Caco-2 (cell line): ENCODE results near the gene ABLIM2. TPM values are rescaled to one million over a fixed set of nuclear protein-coding genes. Genes with fewer than 3 reads are reported as not detected.

Experiments used
- BruUV-seq: library from RNA; stranded (reverse); fragments of 400-500 nt; replicated peaks from 2 replicates; lab custom pipeline; 2021; lab: Mats Ljungman, UMichigan
- CTCF ChIA-PET: fragments of 300-600 bp; sonication (Branson Sonifier 250); formaldehyde crosslinking; loops from one replicate; lab custom pipeline; 2022; ENCODE audit warnings: antibody characterized with exemption; lab: Charles Lee
- POLR2A ChIA-PET: fragments of 300-600 bp; sonication (Branson Sonifier 250); formaldehyde crosslinking; loops from one replicate; lab custom pipeline; 2022; ENCODE audit warnings: antibody characterized with exemption; lab: Charles Lee
- DNase-seq, 2 experiments: peaks; one replicate each; pipeline versions ENCODE4 v3.0.0 to v3.0.0-alpha.2; 2020 to 2022
- H3K27me3 ChIP-seq: replicated peaks from 2 replicates; pipeline ENCODE4 v1.6.0; 2011; ENCODE audit warnings: low read length; ENCODE audit not compliant: control insufficient read depth, insufficient read depth
- H3K36me3 ChIP-seq: 2 replicates; pipeline ENCODE4 v1.5.1; 2011; ENCODE audit warnings: low read length; ENCODE audit not compliant: control insufficient read depth, insufficient read depth
- H3K4me1 ChIP-seq: fragments of 250-450 bp; sonication (Bioruptor Pico); 2 replicates; pipeline ENCODE4 v1.5.1; 2020; ENCODE audit warnings: mild to moderate bottlenecking
- H3K4me3 ChIP-seq: 2 replicates; pipeline ENCODE4 v1.5.1; 2011; ENCODE audit warnings: low read depth, mild to moderate bottlenecking, control low read depth, low read length
- H3K9me3 ChIP-seq: fragments of 250-450 bp; sonication (Bioruptor Pico); 2 replicates; pipeline ENCODE4 v1.5.1; 2020; ENCODE audit warnings: mild to moderate bottlenecking, moderate library complexity
- H3K27ac Mint-ChIP-seq: one replicate; pipeline ENCODE4 v1.8.0; 2022; ENCODE audit warnings: mixed read lengths; ENCODE audit not compliant: unreplicated experiment
- H3K27me3 Mint-ChIP-seq: one replicate; pipeline ENCODE4 v1.8.0; 2022; ENCODE audit warnings: mixed read lengths; ENCODE audit not compliant: insufficient read depth, unreplicated experiment
- H3K36me3 Mint-ChIP-seq: one replicate; pipeline ENCODE4 v1.8.0; 2022; ENCODE audit warnings: mild to moderate bottlenecking, mixed read lengths; ENCODE audit not compliant: insufficient read depth, unreplicated experiment
- H3K4me1 Mint-ChIP-seq: one replicate; pipeline ENCODE4 v1.8.0; 2022; ENCODE audit warnings: low read depth, mixed read lengths; ENCODE audit not compliant: unreplicated experiment
- H3K4me3 Mint-ChIP-seq: one replicate; pipeline ENCODE4 v1.8.0; 2022; ENCODE audit warnings: mild to moderate bottlenecking, moderate library complexity, mixed read lengths; ENCODE audit not compliant: unreplicated experiment
- H3K9me3 Mint-ChIP-seq: one replicate; pipeline ENCODE4 v1.8.0; 2022; ENCODE audit warnings: mixed read lengths; ENCODE audit not compliant: unreplicated experiment
- intact Hi-C: fragments of 100-400 bp; cut with micrococcal nuclease; formaldehyde crosslinking; loops from one replicate; pipeline ENCODE4 v1.10.0; 2022; ENCODE audit not compliant: unreplicated experiment
- total RNA-seq: library from RNA; stranded (reverse); gene quantifications from 2 replicates; pipeline ENCODE4 v1.2.3, GENCODE V29; 2022
- TF ChIP-seq, protein P1 (sequence below), 2 experiments: fragments of 200-600 bp in 1 of 2; IDR thresholded peaks; 1 replicate in 1 of 2; 2 replicates in 1 of 2; pipeline versions ENCODE4 v1.5.1 to v1.8.0; 2011 to 2022; ENCODE audit warnings: antibody characterized with exemption in 1 of 2, control low read depth in 1 of 2, inconsistent platforms in 1 of 2, low read depth in 1 of 2, low read length in 1 of 2, mild to moderate bottlenecking in 1 of 2, moderate library complexity in 1 of 2; ENCODE audit not compliant: insufficient read depth in 1 of 2, severe bottlenecking in 1 of 2, unreplicated experiment in 1 of 2

Gene ABLIM2
- total RNA-seq, 1 experiment from 2014 or later = 0.23 TPM

- no peak for DNase-seq
- ChIA-PET POLR2A (no interaction called here), CTCF (no interaction called here)
- H3K4me3 ChIP-seq = no peak overlapping the region
- no peaks in the 10 kb centered on the region for H3K9me3 ChIP-seq
- H3K36me3 ChIP-seq = no peaks in the 10 kb centered on the region
- peaks cover 3% of the 10 kb centered on the region for H3K27me3 Mint-ChIP-seq
- TF ChIP-seq, protein P1, sequence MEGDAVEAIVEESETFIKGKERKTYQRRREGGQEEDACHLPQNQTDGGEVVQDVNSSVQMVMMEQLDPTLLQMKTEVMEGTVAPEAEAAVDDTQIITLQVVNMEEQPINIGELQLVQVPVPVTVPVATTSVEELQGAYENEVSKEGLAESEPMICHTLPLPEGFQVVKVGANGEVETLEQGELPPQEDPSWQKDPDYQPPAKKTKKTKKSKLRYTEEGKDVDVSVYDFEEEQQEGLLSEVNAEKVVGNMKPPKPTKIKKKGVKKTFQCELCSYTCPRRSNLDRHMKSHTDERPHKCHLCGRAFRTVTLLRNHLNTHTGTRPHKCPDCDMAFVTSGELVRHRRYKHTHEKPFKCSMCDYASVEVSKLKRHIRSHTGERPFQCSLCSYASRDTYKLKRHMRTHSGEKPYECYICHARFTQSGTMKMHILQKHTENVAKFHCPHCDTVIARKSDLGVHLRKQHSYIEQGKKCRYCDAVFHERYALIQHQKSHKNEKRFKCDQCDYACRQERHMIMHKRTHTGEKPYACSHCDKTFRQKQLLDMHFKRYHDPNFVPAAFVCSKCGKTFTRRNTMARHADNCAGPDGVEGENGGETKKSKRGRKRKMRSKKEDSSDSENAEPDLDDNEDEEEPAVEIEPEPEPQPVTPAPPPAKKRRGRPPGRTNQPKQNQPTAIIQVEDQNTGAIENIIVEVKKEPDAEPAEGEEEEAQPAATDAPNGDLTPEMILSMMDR (IDR thresholded peaks at IDR 0.05; ENCODE audit: insufficient read depth in 1 of 2, low read depth in 1 of 2, low read length in 1 of 2, severe bottlenecking in 1 of 2, unreplicated experiment in 1 of 2) = no peak
- no peak overlapping the region for H3K4me3 Mint-ChIP-seq
- BruUV-seq = no TSS peak
- H3K27ac Mint-ChIP-seq = no peak overlapping the region
- H3K9me3 Mint-ChIP-seq = no peaks in the 10 kb centered on the region
- no peaks in the 10 kb centered on the region for H3K36me3 Mint-ChIP-seq
- intact Hi-C loops = no loop called here
- peaks cover 5% of the 10 kb centered on the region for H3K4me1 Mint-ChIP-seq
- H3K27me3 ChIP-seq = no peaks in the 10 kb centered on the region
- H3K4me1 ChIP-seq = no peaks in the 10 kb centered on the region
These were observed 130.2 kb downstream of the ABLIM2 start for GRCh38 chr4:8028368-8028767.

GRCh38 chr4:8026453-8026852, 132.2 kb downstream of the ABLIM2 start:
- Mint-ChIP-seq H3K4me1 (peaks cover 5% of the 10 kb centered on the region), H3K36me3 (no peaks in the 10 kb centered on the region), H3K27ac (no peak overlapping the region), H3K4me3 (no peak overlapping the region), H3K27me3 (peaks cover 7% of the 10 kb centered on the region), H3K9me3 (no peaks in the 10 kb centered on the region)
- TF ChIP-seq, protein P1 (IDR thresholded peaks at IDR 0.05; ENCODE audit: insufficient read depth in 1 of 2, low read depth in 1 of 2, low read length in 1 of 2, severe bottlenecking in 1 of 2, unreplicated experiment in 1 of 2) = no peak
- H3K27me3 ChIP-seq = no peaks in the 10 kb centered on the region
- BruUV-seq = no TSS peak
- H3K4me3 ChIP-seq = no peak overlapping the region
- POLR2A ChIA-PET = no interaction called here
- no peaks in the 10 kb centered on the region for H3K9me3 ChIP-seq
- H3K36me3 ChIP-seq = no peaks in the 10 kb centered on the region
- CTCF ChIA-PET = no interaction called here
- intact Hi-C loops = no loop called here
- no peak for DNase-seq
- no peaks in the 10 kb centered on the region for H3K4me1 ChIP-seq

DNA sequence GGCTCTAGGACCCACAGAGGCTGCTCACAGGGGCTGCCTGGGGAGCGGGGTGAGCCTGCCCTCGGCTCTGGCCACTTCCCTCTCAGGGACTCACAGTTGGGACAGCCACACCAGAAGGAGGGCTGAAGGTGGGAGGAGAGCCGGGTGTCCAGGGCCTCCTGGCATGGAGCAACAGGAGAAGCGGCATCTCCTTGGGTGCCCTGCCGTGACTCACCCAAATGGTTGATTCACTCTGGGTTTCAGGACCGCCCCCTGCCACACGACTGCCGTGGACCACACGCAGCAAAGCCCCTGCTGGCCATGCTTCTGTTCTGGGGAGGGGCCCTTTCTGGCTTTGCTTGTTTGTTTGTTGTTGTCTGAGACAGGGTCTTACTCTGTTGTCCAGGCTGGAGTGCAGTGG, 132.9 kb downstream of the ABLIM2 start:
- Histone ChIP-seq H3K36me3 (no peaks in the 10 kb centered on the region), H3K4me3 (no peak overlapping the region), H3K4me1 (no peaks in the 10 kb centered on the region), H3K9me3 (no peaks in the 10 kb centered on the region), H3K27me3 (no peaks in the 10 kb centered on the region)
- no peaks in the 10 kb centered on the region for H3K9me3 Mint-ChIP-seq
- peaks cover 7% of the 10 kb centered on the region for H3K27me3 Mint-ChIP-seq
- TF ChIP-seq, protein P1 (IDR thresholded peaks at IDR 0.05; ENCODE audit: insufficient read depth in 1 of 2, low read depth in 1 of 2, low read length in 1 of 2, severe bottlenecking in 1 of 2, unreplicated experiment in 1 of 2) = no peak
- intact Hi-C loops = no loop called here
- peaks cover 5% of the 10 kb centered on the region for H3K4me1 Mint-ChIP-seq
- no peak for DNase-seq
- H3K36me3 Mint-ChIP-seq = no peaks in the 10 kb centered on the region
- POLR2A ChIA-PET = no interaction called here
- no TSS peak for BruUV-seq
- no peak overlapping the region for H3K27ac Mint-ChIP-seq
- H3K4me3 Mint-ChIP-seq = no peak overlapping the region
- CTCF ChIA-PET = no interaction called here
